Dedifferentiated amniotic fluid mesenchymal stem cell (primary cell): ENCODE data around the gene KCNG1.
A peak's percentile ranks its signal among the peaks of the same experiment; 100 is the strongest.
"Not testable (repeated sequence)": the region's sequence is repeated elsewhere in the genome, so short reads cannot be mapped to it uniquely, and the experiment has no call there.

Experiments used
- DNase-seq: peaks from one replicate; pipeline ENCODE4 v3.0.0-alpha.2; 2016; ENCODE audit errors: extremely low spot score

Gene KCNG1

DNA sequence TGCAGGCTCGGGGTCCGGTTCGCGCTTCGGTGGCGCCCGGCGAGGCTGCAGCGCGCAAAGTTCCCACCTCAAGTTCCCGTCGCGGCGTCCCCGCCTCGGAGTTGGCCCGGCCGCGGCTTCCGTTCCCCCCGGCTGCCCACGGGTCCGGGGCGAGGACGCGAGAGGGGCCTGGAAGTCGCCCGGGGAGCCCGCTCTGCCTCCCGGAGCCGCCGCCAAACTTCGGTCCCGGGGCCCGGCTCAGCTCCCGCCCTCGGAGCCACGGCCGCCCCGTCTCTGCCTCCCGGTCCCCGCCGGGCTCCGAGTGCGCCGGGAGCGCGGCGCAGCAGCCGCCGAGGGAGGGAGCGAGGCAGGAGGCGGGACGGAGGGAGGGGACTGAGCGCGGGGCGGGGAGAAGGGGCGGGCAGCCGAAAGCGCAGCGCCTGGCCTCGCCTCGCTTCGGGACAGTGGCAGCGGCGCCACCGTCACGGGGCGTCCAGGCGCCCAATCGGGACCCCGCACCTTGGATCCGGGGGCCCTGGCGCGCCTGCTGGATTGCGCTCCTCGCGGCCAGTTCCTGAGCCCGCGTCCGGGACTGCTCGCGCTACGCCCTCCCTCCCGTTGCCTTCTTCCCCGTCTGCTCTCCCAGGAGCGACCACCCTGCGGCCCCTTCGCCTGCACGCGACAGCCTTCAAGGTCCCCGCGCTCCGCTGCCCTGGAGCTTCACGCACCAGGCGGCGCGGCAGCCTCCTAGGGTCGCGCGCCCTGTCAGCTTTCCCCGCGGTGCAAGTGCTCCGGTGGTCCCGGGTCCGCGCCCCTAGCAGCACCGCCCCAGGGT, at the start of gene KCNG1:
KCNG1 (minus strand) TSS at position 305 of the 814 bp plus-strand sequence. CDS start 12,769 bp downstream, outside the sequence.
- DNase-seq = peak; percentile 73

- DNase-seq = no peak
Observed at GRCh38 chr20:51070621-51071020, 47.7 kb upstream of the KCNG1 start.

DNA sequence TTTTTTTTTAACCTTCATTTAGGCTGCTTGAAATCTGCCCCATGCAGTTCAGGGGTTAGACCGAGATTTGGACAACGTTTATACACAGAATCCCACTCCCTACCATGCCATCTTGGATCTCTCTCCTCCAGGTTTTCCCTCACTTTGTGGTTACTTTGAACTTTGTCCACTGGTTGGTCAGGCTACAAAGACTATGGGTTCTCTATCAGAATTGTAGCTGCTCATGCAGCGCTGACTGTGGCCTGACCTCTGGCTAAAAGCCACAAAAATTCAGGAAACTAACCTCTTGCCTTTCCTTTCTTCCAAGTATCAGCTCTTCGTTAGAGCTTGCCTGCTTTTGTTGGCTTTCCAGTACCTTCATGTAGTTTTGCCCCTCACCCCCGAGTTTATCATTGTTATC, 44.9 kb upstream of the KCNG1 start:
- DNase-seq = no peak

GRCh38 chr20:51065615-51066014, 42.7 kb upstream of the KCNG1 start:
- no peak for DNase-seq

DNA sequence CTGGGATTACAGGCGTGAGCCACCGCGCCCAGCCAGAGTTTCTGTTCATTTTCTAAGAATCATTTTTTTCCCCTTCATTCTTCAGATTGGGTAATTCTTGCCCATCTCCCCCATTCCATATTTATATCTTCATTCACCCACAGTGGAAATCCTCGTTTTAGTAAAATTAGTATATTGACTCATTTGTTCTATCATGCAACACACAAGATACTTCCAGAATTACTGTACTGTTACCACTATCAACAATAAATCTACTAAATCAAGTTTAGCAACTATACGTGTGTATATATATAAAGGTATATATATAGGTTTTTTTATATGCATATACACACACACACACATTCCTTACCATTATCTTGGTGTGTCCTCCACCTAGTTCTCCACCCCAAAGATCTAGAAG, 41.2 kb upstream of the KCNG1 start:
- DNase-seq = no peak

DNA sequence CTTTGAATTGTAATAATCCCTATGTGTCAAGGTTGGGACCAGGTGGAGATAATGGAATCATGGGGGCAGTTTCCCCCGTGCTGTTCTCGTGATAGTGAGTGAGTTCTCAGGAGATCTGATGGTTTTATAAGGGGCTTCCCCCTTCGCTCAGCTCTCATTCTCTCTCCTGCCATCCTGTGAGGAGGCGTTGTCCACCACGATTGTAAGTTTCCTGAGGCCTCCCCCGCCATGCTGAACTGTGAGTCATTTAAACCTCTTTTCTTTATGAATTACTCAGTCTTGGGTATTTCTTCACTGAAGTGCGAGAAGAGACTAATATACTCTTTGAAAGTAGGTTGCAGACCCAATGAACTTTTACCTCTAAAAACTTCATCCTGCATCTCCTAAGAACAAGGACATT, 39.2 kb upstream of the KCNG1 start:
- no peak for DNase-seq

GRCh38 chr20:51061418-51062045, 38.6 kb upstream of the KCNG1 start:
- no peak for DNase-seq

DNA sequence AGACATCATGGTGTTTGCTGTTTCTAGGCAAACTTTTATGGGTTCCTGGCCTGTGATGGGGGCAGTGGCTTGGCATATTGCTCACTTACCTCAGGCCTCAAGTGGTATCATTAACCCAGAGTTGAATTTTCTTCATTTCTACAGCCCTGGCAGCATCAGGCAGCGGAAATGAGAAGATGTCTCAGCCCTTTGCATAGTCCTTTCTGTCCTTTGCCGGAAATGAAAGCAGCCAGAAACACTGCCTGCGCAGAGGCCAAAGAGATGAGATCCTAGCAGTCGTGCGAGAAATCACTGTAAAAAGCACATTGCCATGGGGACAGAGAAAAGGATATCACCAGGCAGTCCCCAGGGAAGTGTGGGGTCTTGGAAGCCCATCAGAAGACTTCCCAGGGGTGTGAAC, 37.4 kb upstream of the KCNG1 start:
- no peak for DNase-seq

DNA sequence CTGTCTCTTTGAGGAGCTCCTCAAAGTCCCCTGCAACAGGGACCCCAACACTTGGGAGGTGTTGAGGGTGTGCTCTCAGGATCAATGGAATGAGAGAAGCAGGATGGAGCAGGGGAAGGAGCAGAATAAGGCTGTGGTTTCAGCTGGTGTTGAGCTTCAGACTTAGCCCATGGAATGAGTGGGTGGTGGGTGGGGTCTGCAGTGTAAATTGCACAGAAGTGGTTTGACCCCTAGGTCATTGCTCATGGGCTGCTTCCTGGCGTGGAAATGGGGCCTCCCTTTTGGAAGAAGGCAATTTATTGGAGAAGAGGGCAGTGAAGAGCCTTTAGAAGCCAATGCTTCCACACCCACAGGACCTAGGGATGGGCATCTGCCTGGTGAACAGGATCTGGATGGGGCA, 37.0 kb upstream of the KCNG1 start:
- no peak for DNase-seq

- no peak for DNase-seq
Observed at GRCh38 chr20:51058017-51058416, 35.1 kb upstream of the KCNG1 start.

DNA sequence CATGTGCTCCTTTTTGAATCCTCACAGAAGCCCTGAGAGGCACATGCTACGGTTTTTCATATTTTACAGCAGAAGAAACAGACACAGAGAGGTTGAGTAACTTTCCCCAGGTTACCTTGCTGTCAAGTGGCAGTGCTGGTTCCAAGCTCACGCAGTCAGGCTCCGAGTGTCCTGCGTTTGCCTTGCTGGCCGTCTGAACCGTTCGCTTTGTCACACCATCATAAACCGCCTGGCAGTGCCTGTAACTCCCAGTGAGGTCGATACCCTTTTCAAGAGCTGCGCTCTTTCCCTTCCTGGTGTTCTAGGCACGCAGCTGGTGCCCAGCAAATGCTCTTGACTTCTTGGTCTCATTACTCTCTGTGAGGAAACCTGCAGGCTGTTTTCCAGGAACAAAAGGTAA, 31.3 kb upstream of the KCNG1 start:
- DNase-seq = no peak

DNA sequence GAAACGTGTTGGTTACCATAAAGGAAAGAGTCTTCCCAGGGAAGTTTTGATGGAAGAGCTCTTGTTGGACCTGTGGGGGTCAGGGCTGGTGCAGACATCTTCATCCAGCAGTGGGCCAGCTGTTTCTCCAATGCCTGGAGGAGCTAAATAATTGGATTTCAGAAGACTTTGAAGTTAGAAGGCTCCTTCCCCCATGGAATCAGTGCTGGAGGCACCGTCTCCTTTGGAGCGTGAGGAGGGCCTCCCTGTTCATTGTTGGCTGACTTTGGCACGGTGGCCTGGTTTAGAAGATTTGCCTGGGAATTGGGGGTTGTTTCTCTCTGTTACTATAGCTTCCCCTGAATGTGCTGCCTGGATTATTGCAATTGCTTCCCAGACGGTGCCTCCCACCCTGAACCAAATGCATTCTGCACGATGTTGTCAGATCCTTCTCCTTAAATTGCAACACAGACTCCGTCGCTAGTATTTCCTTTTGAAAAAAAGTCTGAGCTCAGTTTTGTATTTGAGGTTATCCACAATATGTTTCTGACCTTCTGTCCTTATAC, 27.7 kb upstream of the KCNG1 start:
- DNase-seq = no peak

DNA sequence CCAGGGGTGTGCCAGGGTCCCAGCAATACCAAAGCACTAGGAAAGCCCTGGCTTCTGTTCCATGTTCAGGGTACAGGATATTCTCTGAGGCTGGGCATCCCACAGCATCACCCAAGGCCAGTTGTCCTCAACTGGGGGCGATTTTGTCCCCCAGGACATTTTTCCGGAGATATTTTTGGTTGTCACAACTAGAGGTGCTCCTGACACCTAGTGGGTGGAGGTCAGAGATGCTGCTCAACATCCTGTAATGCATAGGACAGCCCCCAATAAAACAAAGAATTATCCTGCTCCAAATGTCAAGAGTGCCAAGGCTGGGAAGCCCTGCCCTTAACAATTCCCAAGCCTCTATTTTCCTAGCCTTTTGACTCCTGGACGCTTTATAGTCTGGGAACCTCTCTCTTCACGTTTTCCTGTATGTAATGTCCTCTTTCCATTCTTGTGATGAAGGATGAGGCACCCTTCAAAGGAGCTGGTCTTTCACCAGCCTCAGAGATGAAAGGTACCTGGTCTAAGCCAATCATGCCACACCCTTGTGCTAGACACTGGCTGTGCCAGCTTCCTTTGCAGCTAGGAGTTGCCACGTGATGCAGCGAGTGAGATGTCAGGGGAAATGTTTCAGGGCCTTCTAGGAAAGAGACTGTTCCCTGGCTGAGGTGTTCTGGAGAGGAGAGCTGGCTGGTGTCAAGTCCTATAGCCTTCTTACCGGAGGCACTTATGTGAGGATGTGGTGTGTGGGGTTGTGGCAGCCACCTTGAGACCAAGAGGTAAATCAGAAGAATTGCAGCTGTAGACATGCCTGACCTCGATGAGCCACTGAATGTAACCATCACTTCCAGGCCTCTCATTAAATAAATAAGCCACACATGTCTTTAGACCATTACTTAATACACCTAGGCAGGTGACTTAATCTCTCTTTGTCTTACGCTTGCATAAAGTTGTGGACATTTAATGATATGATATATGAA, 23.4 kb upstream of the KCNG1 start:
- DNase-seq = no peak

GRCh38 chr20:51045492-51045891, 22.6 kb upstream of the KCNG1 start:
- not testable (repeated sequence) for DNase-seq

GRCh38 chr20:51044796-51045195, 21.9 kb upstream of the KCNG1 start:
- no peak for DNase-seq

- DNase-seq = no peak
Observed at GRCh38 chr20:51043811-51044210, 20.9 kb upstream of the KCNG1 start.

DNA sequence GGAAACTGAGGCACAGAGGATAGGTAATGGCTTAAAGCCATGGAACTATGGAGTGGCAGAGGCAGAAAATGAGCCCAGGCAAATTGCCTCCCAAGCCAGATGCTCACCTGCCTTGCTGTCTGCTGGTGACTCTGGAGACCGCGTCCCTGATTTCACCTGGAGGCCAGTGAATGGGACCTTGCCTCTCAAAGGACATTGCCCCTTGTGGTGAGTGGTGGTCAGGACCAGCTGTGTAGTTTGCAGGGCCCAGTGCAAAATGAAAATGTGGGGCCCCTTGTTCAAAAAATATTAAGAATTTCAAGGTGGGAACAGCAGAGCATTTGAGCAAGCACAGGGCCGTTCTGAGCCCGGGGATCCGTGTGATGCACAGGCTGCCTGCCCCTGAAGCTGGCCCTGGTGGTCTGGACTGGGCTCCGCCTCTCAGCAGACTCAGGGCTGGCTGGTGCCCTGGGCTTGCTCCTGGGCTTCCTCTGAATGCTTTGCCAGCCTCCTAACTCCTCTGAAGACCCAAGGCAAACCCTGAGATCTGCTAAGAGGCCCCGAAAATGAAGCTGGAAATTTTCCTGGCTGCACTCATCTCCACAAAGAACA, 19.8 kb upstream of the KCNG1 start:
- DNase-seq = no peak

DNA sequence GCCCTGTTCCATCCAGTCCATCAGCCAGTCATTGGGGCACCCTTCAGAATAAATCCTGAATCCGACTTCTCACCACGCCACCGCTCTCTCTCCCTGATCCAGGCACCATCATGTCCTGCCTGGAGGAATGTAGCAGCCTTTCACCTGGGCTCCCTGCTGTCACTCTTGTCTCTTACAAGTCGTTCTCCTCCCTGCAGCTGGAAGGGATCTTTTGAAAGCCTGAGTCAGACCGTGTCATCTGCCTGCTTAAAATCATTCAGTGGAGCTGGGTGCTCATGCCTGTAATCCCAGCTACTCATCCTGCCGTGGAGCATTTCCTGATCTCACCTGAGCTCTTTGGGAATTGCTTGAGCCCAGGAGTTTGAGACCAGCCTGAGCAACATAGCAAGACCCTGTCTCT, 19.2 kb upstream of the KCNG1 start:
- no peak for DNase-seq

DNA sequence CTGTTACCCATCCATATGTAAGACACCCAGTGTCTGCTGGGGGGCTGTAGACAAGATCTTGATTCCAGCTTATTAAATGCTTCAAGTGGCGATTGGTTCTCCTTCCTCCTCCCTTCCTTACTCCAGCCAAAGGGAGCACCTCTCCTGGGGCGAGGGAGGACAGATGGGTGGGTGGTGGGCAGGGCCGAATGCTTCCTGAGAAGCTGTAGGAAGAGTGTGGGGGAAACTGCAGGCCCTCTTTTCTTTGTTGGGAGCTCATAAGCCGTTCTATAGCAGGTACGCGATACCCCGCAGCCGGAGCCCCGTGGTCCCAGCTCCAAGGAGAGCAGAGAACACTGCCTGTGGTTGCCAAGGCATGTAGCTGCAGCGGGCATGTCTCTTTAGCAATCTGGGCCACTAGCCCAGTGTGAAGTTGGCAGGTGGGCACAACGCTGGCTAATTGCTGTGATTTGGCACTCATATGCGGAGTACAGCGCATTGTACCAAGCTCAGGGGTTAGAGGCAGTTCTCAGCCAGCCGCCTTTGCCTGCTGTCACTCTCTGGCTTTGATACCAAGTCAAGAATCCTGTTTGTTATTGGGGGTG, 14.7 kb upstream of the KCNG1 start:
- no peak for DNase-seq

- no peak for DNase-seq
Observed at GRCh38 chr20:51036827-51037531, 14.1 kb upstream of the KCNG1 start.

- DNase-seq = no peak
Observed at GRCh38 chr20:51036226-51036625, 13.3 kb upstream of the KCNG1 start.
